Activated naive CD4-positive, alpha-beta T cell (primary cell): ENCODE results near the gene PNLIP.

ENCODE experiments used
- DNase-seq, 4 experiments: peaks; one replicate each; lab custom pipeline; 2025; lab: John Stamatoyannopoulos, UW

PNLIP gene

DNA sequence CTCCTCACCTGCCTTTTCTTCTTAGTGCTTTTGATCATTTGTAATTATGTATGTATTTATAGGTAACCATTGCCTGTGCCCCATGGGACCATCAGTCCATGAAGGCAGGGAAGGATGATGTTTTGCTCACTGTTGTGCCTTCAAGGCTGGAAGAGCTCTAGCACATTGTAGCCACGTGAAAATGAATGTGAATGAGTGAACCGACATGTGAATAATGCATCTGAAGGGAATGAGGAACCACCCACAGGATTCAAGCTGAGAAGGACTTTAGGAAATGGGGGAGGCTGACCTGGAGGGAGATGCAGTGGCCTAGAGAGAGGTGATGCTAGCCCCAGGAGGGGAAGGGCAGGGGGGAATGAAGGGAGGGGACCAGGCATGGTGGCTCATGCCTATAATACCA is 69.1 kb downstream of the PNLIP start:
- no peak for DNase-seq

DNA sequence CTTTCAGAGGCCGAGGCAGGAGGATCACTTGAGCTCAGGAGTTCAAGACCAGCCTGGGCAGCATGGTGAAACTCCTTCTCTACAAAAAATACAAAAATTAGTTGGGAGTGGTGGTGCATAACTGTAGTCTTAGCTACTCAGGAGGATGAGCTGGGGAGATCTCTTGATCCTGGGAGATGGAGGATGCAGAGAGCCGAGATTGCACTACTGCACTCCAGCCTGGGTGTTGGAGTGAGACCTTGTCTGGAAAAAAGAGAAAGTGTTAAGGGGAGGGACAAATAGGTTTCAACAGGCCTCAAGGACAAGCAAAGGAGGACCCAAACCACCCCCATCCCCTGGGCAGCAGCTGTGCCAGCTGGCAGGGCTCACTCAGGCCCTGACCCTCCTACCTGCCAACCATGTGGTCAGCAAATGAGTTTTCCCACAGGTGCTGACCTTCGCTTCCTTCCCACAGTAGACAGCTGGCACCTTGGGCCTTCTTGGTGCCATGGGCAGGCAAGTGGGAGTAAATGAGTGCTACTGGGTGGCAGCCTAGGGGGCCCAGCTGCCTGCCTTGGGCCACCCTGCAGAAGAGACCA is 69.6 kb downstream of the PNLIP start:
- DNase-seq: no peak
